GM23338 (cell line): ENCODE measurements around the gene PITPNC1. TPM values are rescaled to one million over a fixed set of nuclear protein-coding genes. Genes with fewer than 3 reads are reported as not detected.

Source experiments
- ATAC-seq: fragments of 200-7000 bp; cut with Tn5 transposase; 3 replicates; pipeline ENCODE4 v1.9.1; 2020
- DNase-seq: peaks from one replicate; pipeline ENCODE4 v3.0.0-alpha.2; 2015; ENCODE audit warnings: low spot score
- H2AFZ ChIP-seq: fragments of 200-600 bp; sonication (generic); 2 replicates; pipeline ENCODE4 v1.8.0; 2016; ENCODE audit warnings: antibody characterized with exemption, mild to moderate bottlenecking, moderate library complexity
- H3F3A ChIP-seq: fragments of 200-600 bp; sonication (generic); replicated peaks from 2 replicates; pipeline ENCODE4 v1.8.0; 2017; ENCODE audit warnings: antibody characterized with exemption, mixed run types, low read depth
- H3K27ac ChIP-seq: fragments of 200-600 bp; sonication (generic); 2 replicates; pipeline ENCODE4 v1.6.1; 2016; ENCODE audit warnings: low read depth
- H3K27me3 ChIP-seq: fragments of 200-600 bp; sonication (generic); 2 replicates; pipeline ENCODE4 v1.8.0; 2016; ENCODE audit warnings: mild to moderate bottlenecking, mixed run types, moderate library complexity; ENCODE audit not compliant: insufficient read depth
- H3K36me3 ChIP-seq: fragments of 200-600 bp; sonication (generic); 2 replicates; pipeline ENCODE4 v1.8.0; 2016; ENCODE audit warnings: mild to moderate bottlenecking; ENCODE audit not compliant: insufficient read depth
- H3K4me1 ChIP-seq: fragments of 200-600 bp; sonication (generic); 2 replicates; pipeline ENCODE4 v1.8.0; 2016; ENCODE audit warnings: mild to moderate bottlenecking, moderate library complexity; ENCODE audit not compliant: insufficient read depth
- H3K4me2 ChIP-seq: fragments of 200-600 bp; sonication (generic); 2 replicates; pipeline ENCODE4 v1.7.1; 2017; ENCODE audit warnings: mixed run types
- H3K4me3 ChIP-seq: fragments of 200-600 bp; sonication (generic); 2 replicates; pipeline ENCODE4 v1.6.1; 2016; ENCODE audit warnings: mixed run types
- H3K79me2 ChIP-seq: fragments of 200-600 bp; sonication (generic); replicated peaks from 2 replicates; pipeline ENCODE4 v1.8.0; 2017; ENCODE audit warnings: mild to moderate bottlenecking; ENCODE audit not compliant: insufficient read depth
- H3K9me2 ChIP-seq: fragments of 200-600 bp; sonication (generic); 2 replicates; pipeline ENCODE4 v1.8.0; 2017; ENCODE audit not compliant: insufficient read depth
- H4K20me1 ChIP-seq: fragments of 200-600 bp; sonication (generic); replicated peaks from 2 replicates; pipeline ENCODE4 v1.8.0; 2017; ENCODE audit warnings: mild to moderate bottlenecking; ENCODE audit not compliant: insufficient read depth
- H3K27ac Mint-ChIP-seq: 2 replicates; pipeline ENCODE4 v1.8.0; 2020; ENCODE audit warnings: inconsistent platforms, mild to moderate bottlenecking, moderate library complexity, mixed read lengths
- H3K27me3 Mint-ChIP-seq: 3 replicates; pipeline ENCODE4 v1.8.0; 2022; ENCODE audit warnings: low read depth, mild to moderate bottlenecking, moderate library complexity, mixed read lengths, inconsistent platforms; ENCODE audit not compliant: insufficient read depth, poor library complexity
- H3K36me3 Mint-ChIP-seq: 3 replicates; pipeline ENCODE4 v1.8.0; 2021; ENCODE audit warnings: low read depth, mild to moderate bottlenecking, inconsistent platforms, moderate library complexity, mixed read lengths
- H3K4me1 Mint-ChIP-seq: 3 replicates; pipeline ENCODE4 v1.8.0; 2020; ENCODE audit warnings: mild to moderate bottlenecking, inconsistent platforms, mixed read lengths
- H3K4me3 Mint-ChIP-seq: 3 replicates; pipeline ENCODE4 v1.8.0; 2021; ENCODE audit warnings: moderate library complexity, mild to moderate bottlenecking, inconsistent platforms, mixed read lengths
- H3K9me3 Mint-ChIP-seq: 3 replicates; pipeline ENCODE4 v1.8.0; 2020; ENCODE audit warnings: moderate library complexity, mild to moderate bottlenecking, inconsistent platforms, mixed read lengths
- CREB1 ChIP-seq: fragments of 250-450 bp; sonication (Bioruptor Pico); IDR thresholded peaks from 2 replicates; pipeline ENCODE4 v1.5.0; 2020; ENCODE audit warnings: low read depth, mild to moderate bottlenecking, moderate library complexity
- EZH2 ChIP-seq: fragments of 200-600 bp; sonication (generic); IDR thresholded peaks from one replicate; pipeline ENCODE4 v1.8.0; 2017; ENCODE audit warnings: antibody characterized with exemption, mild to moderate bottlenecking, low read depth; ENCODE audit not compliant: unreplicated experiment
- EZH2phosphoT487 ChIP-seq: fragments of 200-600 bp; sonication (generic); IDR thresholded peaks from one replicate; pipeline ENCODE4 v1.8.1; 2018; ENCODE audit warnings: antibody characterized with exemption; ENCODE audit not compliant: unreplicated experiment
- JUNB ChIP-seq: IDR thresholded peaks from one replicate; pipeline ENCODE4 v1.6.1; 2016; ENCODE audit warnings: antibody characterized with exemption; ENCODE audit not compliant: unreplicated experiment
- NANOG ChIP-seq: IDR thresholded peaks from 2 replicates; pipeline ENCODE4 v1.6.1; 2016; ENCODE audit warnings: antibody characterized with exemption, borderline replicate concordance
- POLR2AphosphoS5 ChIP-seq: IDR thresholded peaks from 2 replicates; pipeline ENCODE4 v1.6.1; 2016; ENCODE audit warnings: antibody characterized with exemption, low read depth
- STAT1 ChIP-seq: IDR thresholded peaks from one replicate; pipeline ENCODE4 v1.6.1; 2016; ENCODE audit warnings: antibody characterized with exemption; ENCODE audit not compliant: unreplicated experiment
- ZNF114 ChIP-seq: fragments of 250-450 bp; sonication (Bioruptor Pico); IDR thresholded peaks from 2 replicates; pipeline ENCODE4 v1.5.0; 2020; ENCODE audit warnings: mild to moderate bottlenecking, moderate library complexity
- ZNF331 ChIP-seq: fragments of 250-450 bp; sonication (Bioruptor Pico); IDR thresholded peaks from 2 replicates; pipeline ENCODE4 v1.5.0; 2020; ENCODE audit warnings: low read depth, mild to moderate bottlenecking, moderate library complexity
- polyA plus RNA-seq: library from polyadenylated mRNA; unstranded; fragments of >200 nt; fragmentation: Nextera tagmentation; extraction: Ambion mirVana; gene quantifications from 2 replicates; pipeline ENCODE4 v1.2.1, GENCODE V29; 2016
- total RNA-seq: library from RNA; depleted of rRNA; stranded (reverse); fragments of >200 nt; shearing (Covaris generic); gene quantifications from 2 replicates; pipeline ENCODE4 v1.2.3, GENCODE V29; 2014
- TF ChIP-seq, protein P1 (sequence below), 2 experiments: fragments of 200-600 bp in 1 of 2; sonication (generic) in 1 of 2; conservative IDR thresholded peaks; 2 replicates each; pipeline versions ENCODE4 v1.5.1 to v1.6.1; 2016 to 2017; ENCODE audit warnings: antibody characterized with exemption in 2 of 2, low read depth in 2 of 2, mild to moderate bottlenecking in 2 of 2, moderate library complexity in 1 of 2
- TF ChIP-seq, protein P2 (sequence below): fragments of 250-450 bp; sonication (Bioruptor Pico); IDR thresholded peaks from 2 replicates; pipeline ENCODE4 v1.5.0; 2020; ENCODE audit warnings: mild to moderate bottlenecking, moderate library complexity
- TF ChIP-seq, protein P3 (sequence below): IDR thresholded peaks from 2 replicates; pipeline ENCODE4 v1.6.1; 2016; ENCODE audit warnings: antibody characterized with exemption
- TF ChIP-seq, protein P4 (sequence below): IDR thresholded peaks from one replicate; pipeline ENCODE4 v1.6.1; 2018; ENCODE audit warnings: antibody characterized with exemption; ENCODE audit not compliant: unreplicated experiment

Gene PITPNC1
- total and polyA plus RNA-seq, 2 experiments from 2014 or later: 23.0 to 32.6 TPM

DNA sequence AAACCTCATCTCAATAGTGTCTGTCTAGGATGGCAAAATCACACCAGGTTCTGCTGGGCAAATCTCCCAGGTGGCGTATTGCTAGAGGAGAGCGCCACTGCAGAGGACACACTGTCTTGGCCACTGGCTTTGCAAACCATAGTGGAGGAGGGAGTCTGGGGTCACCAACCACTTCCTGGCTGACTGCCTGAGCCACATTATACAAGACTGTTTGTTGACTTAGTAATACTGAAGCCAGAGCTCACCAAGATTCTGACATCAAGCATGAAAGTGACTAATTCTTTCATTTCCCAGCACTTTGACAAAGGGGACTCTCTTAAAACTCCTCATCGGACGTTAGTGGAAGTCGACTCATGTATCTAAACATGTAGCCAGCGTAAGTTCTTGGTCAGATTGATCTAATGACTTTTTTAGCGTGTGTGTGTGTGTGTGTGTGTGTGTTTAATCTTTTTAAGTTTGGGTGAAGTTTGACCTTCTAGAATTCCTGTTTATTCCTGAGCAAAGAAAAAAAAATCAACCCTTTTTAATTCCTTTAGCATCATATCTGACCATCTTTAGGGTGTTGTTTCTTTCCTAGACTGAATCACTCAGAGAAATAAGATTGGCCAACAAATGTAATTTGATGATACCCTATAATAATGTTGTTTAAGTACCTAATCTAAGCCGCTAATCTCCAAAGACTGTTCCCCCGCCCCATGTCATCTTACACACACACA lies 13.7 kb downstream of the PITPNC1 start:
- Histone ChIP-seq H4K20me1 (peaks cover 16% of the 10 kb centered on the region; the same call in 1 of the 2 replicates), H2AFZ (no peak overlapping the region), H3K27me3 (no peaks in the 10 kb centered on the region), H3K9me2 (no peaks in the 10 kb centered on the region), H3K36me3 (no peaks in the 10 kb centered on the region), H3K79me2 (peaks cover 99% of the 10 kb centered on the region), H3K4me3 (no peak overlapping the region), H3K4me2 (no peak overlapping the region), H3K27ac (peak overlapping the region; percentile 22; the same call in 1 of the 2 replicates), H3F3A (0 out of 2 replicates have a peak, but pooled peaks cover 1% of the 10 kb centered on the region), H3K4me1 (0 out of 2 replicates have a peak, but pooled peaks cover 8% of the 10 kb centered on the region)
- DNase-seq (no peak), ATAC-seq (no peak)
- peaks cover 12% of the 10 kb centered on the region for H3K4me1 Mint-ChIP-seq
- H3K36me3 Mint-ChIP-seq: peaks cover 19% of the 10 kb centered on the region; the same call in 2 of the 3 replicates
- no peak overlapping the region for H3K4me3 Mint-ChIP-seq
- no peaks in the 10 kb centered on the region for H3K9me3 Mint-ChIP-seq
- H3K27ac Mint-ChIP-seq: peak overlapping the region; percentile 19; the same call in 1 of the 2 replicates
- peaks cover 2% of the 10 kb centered on the region for H3K27me3 Mint-ChIP-seq
- TF ChIP-seq ZNF114 (CRISPR knock-in tag) (no peak), EZH2 (no peak), ZNF331 (CRISPR knock-in tag) (no peak), NANOG (no peak), CREB1 (CRISPR knock-in tag) (no peak), EZH2phosphoT487 (no peak), STAT1 (no peak), JUNB (no peak), POLR2AphosphoS5 (no peak)
- TF ChIP-seq, protein P1, sequence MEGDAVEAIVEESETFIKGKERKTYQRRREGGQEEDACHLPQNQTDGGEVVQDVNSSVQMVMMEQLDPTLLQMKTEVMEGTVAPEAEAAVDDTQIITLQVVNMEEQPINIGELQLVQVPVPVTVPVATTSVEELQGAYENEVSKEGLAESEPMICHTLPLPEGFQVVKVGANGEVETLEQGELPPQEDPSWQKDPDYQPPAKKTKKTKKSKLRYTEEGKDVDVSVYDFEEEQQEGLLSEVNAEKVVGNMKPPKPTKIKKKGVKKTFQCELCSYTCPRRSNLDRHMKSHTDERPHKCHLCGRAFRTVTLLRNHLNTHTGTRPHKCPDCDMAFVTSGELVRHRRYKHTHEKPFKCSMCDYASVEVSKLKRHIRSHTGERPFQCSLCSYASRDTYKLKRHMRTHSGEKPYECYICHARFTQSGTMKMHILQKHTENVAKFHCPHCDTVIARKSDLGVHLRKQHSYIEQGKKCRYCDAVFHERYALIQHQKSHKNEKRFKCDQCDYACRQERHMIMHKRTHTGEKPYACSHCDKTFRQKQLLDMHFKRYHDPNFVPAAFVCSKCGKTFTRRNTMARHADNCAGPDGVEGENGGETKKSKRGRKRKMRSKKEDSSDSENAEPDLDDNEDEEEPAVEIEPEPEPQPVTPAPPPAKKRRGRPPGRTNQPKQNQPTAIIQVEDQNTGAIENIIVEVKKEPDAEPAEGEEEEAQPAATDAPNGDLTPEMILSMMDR (conservative IDR thresholded peaks at IDR 0.05; ENCODE audit: low read depth in 2 of 2): no peak
- TF ChIP-seq, protein P2, sequence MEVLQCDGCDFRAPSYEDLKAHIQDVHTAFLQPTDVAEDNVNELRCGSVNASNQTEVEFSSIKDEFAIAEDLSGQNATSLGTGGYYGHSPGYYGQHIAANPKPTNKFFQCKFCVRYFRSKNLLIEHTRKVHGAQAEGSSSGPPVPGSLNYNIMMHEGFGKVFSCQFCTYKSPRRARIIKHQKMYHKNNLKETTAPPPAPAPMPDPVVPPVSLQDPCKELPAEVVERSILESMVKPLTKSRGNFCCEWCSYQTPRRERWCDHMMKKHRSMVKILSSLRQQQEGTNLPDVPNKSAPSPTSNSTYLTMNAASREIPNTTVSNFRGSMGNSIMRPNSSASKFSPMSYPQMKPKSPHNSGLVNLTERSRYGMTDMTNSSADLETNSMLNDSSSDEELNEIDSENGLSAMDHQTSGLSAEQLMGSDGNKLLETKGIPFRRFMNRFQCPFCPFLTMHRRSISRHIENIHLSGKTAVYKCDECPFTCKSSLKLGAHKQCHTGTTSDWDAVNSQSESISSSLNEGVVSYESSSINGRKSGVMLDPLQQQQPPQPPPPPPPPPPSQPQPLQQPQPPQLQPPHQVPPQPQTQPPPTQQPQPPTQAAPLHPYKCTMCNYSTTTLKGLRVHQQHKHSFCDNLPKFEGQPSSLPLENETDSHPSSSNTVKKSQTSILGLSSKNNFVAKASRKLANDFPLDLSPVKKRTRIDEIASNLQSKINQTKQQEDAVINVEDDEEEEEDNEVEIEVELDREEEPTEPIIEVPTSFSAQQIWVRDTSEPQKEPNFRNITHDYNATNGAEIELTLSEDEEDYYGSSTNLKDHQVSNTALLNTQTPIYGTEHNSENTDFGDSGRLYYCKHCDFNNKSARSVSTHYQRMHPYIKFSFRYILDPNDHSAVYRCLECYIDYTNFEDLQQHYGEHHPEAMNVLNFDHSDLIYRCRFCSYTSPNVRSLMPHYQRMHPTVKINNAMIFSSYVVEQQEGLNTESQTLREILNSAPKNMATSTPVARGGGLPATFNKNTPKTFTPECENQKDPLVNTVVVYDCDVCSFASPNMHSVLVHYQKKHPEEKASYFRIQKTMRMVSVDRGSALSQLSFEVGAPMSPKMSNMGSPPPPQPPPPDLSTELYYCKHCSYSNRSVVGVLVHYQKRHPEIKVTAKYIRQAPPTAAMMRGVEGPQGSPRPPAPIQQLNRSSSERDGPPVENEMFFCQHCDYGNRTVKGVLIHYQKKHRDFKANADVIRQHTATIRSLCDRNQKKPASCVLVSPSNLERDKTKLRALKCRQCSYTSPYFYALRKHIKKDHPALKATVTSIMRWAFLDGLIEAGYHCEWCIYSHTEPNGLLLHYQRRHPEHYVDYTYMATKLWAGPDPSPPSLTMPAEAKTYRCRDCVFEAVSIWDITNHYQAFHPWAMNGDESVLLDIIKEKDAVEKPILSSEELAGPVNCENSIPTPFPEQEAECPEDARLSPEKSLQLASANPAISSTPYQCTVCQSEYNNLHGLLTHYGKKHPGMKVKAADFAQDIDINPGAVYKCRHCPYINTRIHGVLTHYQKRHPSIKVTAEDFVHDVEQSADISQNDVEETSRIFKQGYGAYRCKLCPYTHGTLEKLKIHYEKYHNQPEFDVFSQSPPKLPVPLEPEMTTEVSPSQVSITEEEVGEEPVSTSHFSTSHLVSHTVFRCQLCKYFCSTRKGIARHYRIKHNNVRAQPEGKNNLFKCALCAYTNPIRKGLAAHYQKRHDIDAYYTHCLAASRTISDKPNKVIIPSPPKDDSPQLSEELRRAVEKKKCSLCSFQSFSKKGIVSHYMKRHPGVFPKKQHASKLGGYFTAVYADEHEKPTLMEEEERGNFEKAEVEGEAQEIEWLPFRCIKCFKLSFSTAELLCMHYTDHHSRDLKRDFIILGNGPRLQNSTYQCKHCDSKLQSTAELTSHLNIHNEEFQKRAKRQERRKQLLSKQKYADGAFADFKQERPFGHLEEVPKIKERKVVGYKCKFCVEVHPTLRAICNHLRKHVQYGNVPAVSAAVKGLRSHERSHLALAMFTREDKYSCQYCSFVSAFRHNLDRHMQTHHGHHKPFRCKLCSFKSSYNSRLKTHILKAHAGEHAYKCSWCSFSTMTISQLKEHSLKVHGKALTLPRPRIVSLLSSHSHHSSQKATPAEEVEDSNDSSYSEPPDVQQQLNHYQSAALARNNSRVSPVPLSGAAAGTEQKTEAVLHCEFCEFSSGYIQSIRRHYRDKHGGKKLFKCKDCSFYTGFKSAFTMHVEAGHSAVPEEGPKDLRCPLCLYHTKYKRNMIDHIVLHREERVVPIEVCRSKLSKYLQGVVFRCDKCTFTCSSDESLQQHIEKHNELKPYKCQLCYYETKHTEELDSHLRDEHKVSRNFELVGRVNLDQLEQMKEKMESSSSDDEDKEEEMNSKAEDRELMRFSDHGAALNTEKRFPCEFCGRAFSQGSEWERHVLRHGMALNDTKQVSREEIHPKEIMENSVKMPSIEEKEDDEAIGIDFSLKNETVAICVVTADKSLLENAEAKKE (CRISPR knock-in tag): no peak
- TF ChIP-seq, protein P3, sequence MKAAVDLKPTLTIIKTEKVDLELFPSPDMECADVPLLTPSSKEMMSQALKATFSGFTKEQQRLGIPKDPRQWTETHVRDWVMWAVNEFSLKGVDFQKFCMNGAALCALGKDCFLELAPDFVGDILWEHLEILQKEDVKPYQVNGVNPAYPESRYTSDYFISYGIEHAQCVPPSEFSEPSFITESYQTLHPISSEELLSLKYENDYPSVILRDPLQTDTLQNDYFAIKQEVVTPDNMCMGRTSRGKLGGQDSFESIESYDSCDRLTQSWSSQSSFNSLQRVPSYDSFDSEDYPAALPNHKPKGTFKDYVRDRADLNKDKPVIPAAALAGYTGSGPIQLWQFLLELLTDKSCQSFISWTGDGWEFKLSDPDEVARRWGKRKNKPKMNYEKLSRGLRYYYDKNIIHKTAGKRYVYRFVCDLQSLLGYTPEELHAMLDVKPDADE: no peak
- TF ChIP-seq, protein P4, sequence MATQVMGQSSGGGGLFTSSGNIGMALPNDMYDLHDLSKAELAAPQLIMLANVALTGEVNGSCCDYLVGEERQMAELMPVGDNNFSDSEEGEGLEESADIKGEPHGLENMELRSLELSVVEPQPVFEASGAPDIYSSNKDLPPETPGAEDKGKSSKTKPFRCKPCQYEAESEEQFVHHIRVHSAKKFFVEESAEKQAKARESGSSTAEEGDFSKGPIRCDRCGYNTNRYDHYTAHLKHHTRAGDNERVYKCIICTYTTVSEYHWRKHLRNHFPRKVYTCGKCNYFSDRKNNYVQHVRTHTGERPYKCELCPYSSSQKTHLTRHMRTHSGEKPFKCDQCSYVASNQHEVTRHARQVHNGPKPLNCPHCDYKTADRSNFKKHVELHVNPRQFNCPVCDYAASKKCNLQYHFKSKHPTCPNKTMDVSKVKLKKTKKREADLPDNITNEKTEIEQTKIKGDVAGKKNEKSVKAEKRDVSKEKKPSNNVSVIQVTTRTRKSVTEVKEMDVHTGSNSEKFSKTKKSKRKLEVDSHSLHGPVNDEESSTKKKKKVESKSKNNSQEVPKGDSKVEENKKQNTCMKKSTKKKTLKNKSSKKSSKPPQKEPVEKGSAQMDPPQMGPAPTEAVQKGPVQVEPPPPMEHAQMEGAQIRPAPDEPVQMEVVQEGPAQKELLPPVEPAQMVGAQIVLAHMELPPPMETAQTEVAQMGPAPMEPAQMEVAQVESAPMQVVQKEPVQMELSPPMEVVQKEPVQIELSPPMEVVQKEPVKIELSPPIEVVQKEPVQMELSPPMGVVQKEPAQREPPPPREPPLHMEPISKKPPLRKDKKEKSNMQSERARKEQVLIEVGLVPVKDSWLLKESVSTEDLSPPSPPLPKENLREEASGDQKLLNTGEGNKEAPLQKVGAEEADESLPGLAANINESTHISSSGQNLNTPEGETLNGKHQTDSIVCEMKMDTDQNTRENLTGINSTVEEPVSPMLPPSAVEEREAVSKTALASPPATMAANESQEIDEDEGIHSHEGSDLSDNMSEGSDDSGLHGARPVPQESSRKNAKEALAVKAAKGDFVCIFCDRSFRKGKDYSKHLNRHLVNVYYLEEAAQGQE: no peak
